BJ (cell line): Measurements from ENCODE around the gene DDX6. TPM values are rescaled to one million over a fixed set of nuclear protein-coding genes. Genes with fewer than 3 reads are reported as not detected.
A peak's percentile ranks its signal among the peaks of the same experiment; 100 is the strongest.

Source experiments
- CTCF ChIA-PET: fragments of 350-600 bp; formaldehyde crosslinking; extraction: SDS; loops from one replicate; lab custom pipeline; 2021; ENCODE audit warnings: antibody characterized with exemption, inconsistent platforms; lab: Yijun Ruan, JAX
- POLR2A ChIA-PET: fragments of 300-600 bp; sonication (Branson Sonifier 250); formaldehyde crosslinking; extraction: SDS; loops from one replicate; lab custom pipeline; 2021; ENCODE audit warnings: antibody characterized with exemption; lab: Charles Lee
- DNase-seq: peaks from one replicate; pipeline ENCODE4 v3.0.0-alpha.2; 2011; ENCODE audit warnings: low read depth
- H3K27me3 ChIP-seq: 2 replicates; pipeline ENCODE4 v1.6.0; 2011; ENCODE audit warnings: low read length; ENCODE audit not compliant: control insufficient read depth, insufficient read depth
- H3K36me3 ChIP-seq: 2 replicates; pipeline ENCODE4 v1.5.1; 2011; ENCODE audit warnings: low read length; ENCODE audit not compliant: control insufficient read depth, insufficient read depth
- H3K4me3 ChIP-seq: 2 replicates; pipeline ENCODE4 v1.5.1; 2011; ENCODE audit warnings: low read depth, mild to moderate bottlenecking, control low read depth, low read length
- CTCF ChIP-seq: IDR thresholded peaks from 2 replicates; pipeline ENCODE4 v1.5.1; 2011; ENCODE audit warnings: low read depth, mild to moderate bottlenecking, control low read depth, inconsistent platforms, low read length, moderate library complexity; ENCODE audit not compliant: insufficient read depth
- polyA plus RNA-seq: library from polyadenylated mRNA; depleted of rRNA; stranded (reverse); fragments of >200 nt; gene quantifications from 2 replicates; pipeline ENCODE4 v1.2.3, GENCODE V29; 2011

The DDX6 gene
- polyA plus RNA-seq, 1 experiment = 23.7 TPM

- H3K27me3 ChIP-seq = no peaks in the 10 kb centered on the region
- CTCF ChIA-PET = interaction anchor here (0.8 to 1.5 kb wide), 2 partner anchors 46 to 181 kb away, joined by 3 to 7 read pairs; no protein-coding TSS in a partner anchor
- POLR2A ChIA-PET = no interaction called here
- no peak for DNase-seq
- peaks cover 7% of the 10 kb centered on the region for H3K36me3 ChIP-seq
- H3K4me3 ChIP-seq = no peak overlapping the region
- TF ChIP-seq CTCF = no peak
These were observed 43.9 kb downstream of the DDX6 start for GRCh38 chr11:118746988-118747585.

DNA sequence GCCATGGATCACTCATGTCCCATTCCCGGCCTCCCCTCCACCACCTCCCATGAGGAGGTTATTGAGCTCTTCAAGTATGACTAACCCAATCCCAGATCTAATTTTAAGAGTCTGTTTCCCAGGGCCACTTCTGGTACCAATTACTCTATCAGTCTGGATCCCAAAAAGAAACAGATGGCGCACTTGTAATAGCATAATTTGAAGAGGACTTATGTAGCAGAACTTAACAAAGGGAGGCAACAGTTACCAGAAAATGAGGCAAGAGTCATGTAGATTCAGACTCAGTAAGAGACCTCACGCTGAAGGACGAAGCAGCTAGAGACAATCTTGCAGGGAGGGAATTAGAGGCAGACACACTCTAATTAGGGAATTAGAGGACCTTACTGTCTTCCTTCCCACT, 46.9 kb downstream of the DDX6 start:
- Histone ChIP-seq H3K27me3 (no peaks in the 10 kb centered on the region), H3K36me3 (peaks cover 2% of the 10 kb centered on the region; the same call in 1 of the 2 replicates), H3K4me3 (no peak overlapping the region)
- POLR2A ChIA-PET = no interaction called here
- peak; percentile 60 for DNase-seq
- TF ChIP-seq CTCF = no peak
- CTCF ChIA-PET = interaction anchor here (0.8 to 1.0 kb wide), 2 partner anchors 49 to 54 kb away, joined by 3 read pairs; no protein-coding TSS in a partner anchor

- H3K36me3 ChIP-seq = no peaks in the 10 kb centered on the region
- no peak overlapping the region for H3K4me3 ChIP-seq
- POLR2A ChIA-PET = no interaction called here
- no peak for TF ChIP-seq CTCF
- no peaks in the 10 kb centered on the region for H3K27me3 ChIP-seq
- no peak for DNase-seq
- CTCF ChIA-PET = no interaction called here
These were observed 48.7 kb downstream of the DDX6 start for GRCh38 chr11:118742304-118742703.

DNA sequence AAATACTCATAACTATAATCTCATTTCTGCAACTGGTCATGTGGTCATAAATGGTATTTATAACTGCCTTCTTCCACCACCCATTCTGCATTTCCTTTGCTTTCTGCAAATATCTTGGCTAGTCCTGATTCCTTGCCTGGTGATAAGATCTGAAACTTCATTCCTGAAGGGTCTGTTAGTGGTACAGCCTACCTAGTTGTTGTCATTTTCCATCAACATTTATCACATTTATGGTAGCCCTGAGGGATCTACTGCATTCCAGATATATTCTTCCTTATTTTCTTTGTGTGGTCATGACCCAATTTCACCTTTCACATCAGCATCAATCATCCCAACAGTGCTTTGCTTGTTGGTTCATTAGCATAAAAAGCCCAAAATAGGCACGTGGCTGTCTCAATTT, 50.1 kb downstream of the DDX6 start:
- POLR2A ChIA-PET = no interaction called here
- CTCF ChIA-PET = interaction anchor here (0.8 kb wide), 1 partner anchor 10 kb away, joined by 3 read pairs; no protein-coding TSS in a partner anchor
- no peak for TF ChIP-seq CTCF
- DNase-seq = no peak
- no peak overlapping the region for H3K4me3 ChIP-seq
- H3K27me3 ChIP-seq = no peaks in the 10 kb centered on the region
- no peaks in the 10 kb centered on the region for H3K36me3 ChIP-seq

- no peak for TF ChIP-seq CTCF
- CTCF ChIA-PET = no interaction called here
- H3K27me3 ChIP-seq = peaks cover 1% of the 10 kb centered on the region; the same call in 1 of the 2 replicates
- POLR2A ChIA-PET = no interaction called here
- H3K36me3 ChIP-seq = no peaks in the 10 kb centered on the region
- no peak overlapping the region for H3K4me3 ChIP-seq
- DNase-seq = no peak
These were observed 55.8 kb downstream of the DDX6 start for GRCh38 chr11:118735203-118735602.
